GM21576 (cell line): ENCODE data around the gene COL5A1.

ENCODE experiments used
- ATAC-seq: cut with Tn5 transposase; IDR thresholded peaks from one replicate; pipeline ENCODE4 v1.9.1; 2021; ENCODE audit warnings: mild to moderate bottlenecking, moderate library complexity; ENCODE audit not compliant: unreplicated experiment

COL5A1 gene

DNA sequence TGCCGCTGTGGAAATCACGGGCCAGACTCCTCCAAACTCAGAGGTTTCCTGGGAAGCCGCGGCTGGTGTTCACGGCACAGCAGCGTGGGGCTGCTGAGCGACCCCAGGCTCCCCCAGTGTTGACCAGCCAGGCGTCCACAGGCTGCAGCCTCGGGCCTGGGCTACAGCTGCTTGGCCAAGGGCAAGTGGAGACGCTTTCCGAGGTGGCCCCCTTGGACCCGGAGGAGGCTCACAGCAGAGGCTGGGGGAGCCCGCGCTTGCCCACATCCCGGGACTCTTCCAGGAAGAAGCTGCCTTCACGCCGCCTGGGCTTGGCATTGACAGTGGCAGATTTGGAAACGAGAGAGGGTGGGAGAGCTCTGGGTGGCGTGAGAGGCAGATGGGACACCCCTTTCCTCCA lies 186.0 kb downstream of the COL5A1 start:
- no peak for ATAC-seq

GRCh38 chr9:134827993-134828392 lies 186.4 kb downstream of the COL5A1 start:
- no peak for ATAC-seq

GRCh38 chr9:134828892-134829291 lies 187.3 kb downstream of the COL5A1 start:
- no peak for ATAC-seq

DNA sequence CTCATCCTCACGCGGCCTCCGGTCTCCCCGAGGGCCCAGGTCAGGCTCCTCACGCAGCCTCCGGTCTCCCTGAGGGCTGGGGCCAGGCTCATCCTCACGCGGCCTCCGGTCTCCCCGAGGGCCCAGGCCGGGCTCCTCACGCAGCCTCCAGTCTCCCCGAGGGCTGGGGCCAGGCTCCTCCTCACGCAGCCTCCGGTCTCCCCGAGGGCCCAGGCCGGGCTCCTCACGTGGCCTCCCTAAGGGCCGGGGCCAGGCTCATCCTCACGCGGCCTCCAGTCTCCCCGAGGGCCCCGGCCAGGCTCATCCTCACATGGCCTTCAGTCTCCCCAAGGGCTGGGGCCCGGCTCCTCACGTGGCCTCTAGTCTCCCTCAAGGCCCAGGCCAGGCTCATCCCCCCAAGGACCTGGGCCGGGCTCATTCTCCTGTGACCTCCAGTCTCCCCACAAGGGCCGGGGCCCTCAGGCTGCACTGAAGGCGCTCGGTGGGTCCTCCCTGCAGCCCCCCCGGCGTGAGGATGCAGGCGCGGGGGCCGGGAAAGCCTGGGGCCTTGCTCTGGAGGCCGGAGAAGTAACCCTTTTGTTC lies 187.8 kb downstream of the COL5A1 start:
- no peak for ATAC-seq

GRCh38 chr9:134830126-134830525 lies 188.5 kb downstream of the COL5A1 start:
- ATAC-seq = no peak

DNA sequence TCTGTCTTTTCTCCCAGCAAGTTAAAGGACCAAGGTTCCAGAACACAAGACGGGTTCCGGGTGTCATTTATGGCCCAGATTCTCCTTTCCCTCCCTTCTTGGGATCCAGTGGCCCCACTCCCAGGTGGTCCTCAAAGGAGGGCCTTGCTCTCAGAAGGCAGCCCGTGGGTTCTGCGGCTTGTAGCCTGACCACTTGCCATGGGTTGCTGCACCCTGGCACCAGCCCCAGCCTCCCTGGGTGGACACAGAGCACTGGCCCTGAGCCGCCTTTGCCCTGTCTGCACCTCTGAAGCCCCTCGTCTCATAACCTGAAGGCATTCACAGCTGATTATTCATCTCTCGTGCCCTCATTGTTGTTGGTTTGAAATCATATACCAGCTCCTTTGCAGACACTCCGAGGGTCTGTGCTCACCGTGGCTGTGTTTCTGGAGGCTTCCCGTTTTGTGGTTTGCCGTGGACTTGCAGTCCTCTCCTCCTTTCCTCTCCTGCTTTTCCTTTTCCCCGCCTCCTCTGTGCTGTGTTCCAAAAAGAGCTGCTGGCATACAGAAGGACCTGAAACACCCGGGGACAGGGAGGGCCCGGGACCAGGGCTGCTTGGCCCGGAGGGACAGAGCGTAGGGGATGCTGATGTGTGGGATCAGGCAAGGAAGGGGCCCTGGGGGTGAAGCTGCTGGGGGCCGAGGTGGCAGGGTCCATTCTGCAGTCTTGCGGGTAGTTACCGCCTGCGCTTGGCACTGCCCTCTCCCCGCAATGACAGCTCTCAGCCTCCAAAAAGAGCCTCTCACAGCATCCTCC lies 189.5 kb downstream of the COL5A1 start:
- ATAC-seq = no peak

GRCh38 chr9:134832471-134832870 lies 190.9 kb downstream of the COL5A1 start:
- no peak for ATAC-seq

DNA sequence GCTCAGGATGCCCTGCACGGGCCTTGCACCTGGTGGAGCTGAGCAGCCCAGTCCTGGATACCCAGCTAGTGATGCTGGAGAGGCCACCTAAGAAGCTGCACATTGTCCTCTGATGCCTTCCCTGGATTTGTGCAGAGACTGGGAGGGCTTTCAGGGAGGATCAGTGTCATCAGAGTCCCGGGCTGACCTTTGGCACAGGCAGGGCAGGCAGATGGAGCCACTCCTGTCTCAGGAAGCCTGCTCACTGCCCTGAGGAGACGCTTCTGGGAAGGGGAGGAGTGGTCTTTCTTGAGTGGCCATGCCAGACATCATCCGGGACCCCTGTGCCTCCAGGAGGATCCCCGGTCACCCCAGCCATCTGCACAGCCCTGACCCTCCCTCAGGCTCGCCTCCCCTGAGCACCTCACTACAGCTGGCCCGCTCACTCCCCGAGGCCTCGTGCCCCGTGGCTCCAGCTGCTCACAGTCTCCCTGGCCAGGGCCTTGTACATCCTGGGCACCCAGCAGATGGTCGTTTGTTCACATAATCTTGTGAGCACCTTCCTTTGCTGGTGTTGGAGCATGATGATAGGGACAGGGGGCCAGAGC lies 191.8 kb downstream of the COL5A1 start:
- no peak for ATAC-seq

DNA sequence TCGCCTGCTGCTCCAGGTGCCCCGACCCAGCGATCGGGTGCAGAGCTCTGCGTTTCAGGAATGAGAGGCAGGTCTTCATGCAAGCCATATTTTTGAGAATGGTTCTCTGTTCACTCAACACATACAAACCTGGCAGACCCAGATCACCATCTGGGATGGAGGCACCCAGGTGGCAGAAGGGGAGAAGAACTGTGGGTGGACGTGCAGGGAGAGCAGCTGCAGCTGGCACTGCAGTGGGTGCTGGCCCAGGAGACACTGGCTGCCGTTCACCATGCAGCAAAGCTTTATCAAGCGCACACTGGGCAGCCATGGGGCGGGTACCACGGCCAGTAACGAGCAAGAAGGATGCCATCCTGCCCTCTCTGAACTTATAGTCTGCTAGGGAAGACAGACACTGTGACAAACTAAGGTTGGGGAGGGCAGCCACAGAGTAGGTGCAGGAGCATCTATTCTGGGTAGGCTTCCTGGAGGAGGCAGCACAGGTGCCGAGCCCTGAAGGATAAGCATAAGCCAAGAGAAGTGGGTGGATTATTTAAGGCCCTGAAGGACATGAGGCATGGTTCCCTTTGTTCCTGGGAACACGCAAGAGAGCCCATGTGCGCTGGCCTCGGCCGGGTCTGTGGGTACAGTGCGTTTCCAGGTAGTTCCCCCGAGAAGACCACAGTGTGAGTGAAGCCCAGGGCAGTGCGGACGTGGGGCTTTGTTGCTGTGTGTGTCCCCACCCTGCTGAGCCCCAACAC lies 192.8 kb downstream of the COL5A1 start:
- no peak for ATAC-seq

DNA sequence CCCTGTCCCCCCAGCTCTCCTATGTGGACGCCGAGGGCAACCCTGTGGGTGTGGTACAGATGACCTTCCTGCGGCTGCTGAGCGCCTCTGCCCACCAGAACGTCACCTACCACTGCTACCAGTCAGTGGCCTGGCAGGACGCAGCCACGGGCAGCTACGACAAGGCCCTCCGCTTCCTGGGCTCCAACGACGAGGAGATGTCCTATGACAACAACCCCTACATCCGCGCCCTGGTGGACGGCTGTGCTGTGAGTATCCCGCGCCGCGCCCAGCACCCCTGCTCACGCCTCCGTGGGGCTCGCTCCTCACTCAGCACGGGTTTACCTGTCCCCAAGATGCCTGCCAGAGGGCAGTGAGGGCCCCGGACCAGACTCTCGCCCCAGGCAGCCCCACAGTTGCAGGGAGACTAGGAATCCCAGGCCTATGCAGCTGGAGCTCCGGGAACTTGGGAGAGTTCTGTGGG lies 193.4 kb downstream of the COL5A1 start:
- no peak for ATAC-seq

DNA sequence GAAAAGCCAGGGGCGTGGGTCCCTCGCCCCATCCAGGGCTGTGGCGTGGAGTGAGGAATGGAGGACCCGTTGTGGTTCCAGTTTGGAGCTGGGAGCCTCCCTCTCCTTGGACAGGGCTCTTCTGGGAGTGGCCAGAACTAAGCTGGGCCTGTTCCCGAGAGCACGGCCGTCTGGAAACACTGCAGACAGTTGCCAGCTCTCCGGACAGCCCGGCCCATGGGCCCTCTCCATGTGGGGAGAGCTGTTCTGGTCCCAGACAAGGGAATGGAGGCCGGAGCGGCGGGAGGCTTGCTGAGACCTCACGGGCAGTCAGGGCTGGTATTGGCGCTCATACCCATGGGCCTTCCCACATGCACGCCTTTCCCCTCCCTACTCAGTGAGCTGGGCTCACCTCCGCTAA lies 193.8 kb downstream of the COL5A1 start:
- ATAC-seq = no peak

DNA sequence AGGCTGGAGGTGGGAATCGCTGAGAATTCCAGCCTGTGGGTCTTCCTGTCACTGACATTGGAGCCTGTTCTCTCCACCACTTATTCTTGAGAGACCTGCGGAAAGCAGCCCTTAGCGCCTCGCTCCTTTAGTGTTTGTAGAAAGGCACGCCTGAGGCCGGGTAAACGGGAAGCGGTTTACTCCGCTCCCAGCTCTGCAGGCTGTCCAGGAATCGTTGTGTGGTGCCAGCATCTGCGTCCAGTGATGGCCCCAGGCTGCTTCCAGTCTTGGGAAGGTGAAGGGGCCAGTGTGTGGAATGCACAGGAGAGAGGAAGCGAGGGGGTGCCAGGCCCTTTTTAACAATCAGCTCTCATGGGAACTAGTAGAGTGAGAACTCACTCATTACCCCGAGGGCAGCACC lies 194.4 kb downstream of the COL5A1 start:
- ATAC-seq = no peak

DNA sequence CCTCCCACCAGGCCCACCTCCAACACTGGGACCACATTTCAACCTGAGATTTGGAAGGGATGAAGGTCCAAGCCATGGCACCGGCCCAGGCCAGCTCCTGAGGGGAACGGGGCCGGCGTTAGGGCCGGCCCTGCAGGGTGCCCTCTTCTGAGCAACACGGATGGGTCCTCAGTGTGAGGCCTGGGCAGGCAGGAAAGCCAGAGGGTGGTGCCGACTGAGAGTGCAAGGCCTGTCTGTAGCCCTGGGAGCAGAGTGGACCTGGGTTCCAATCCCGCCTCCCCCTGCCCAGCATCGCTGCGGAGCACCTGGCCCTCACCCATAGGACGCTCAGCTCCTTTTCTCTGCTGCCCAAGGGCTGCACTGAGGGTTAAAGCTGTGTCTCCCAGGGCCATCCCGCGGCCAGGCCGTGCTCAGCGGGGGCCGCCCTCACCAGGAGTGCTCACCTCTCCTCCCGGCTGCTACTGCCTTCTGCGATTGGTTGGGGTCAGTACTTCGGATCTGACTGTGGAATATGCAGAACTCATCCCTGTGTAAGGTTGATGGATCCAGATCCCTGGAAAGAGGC lies 194.9 kb downstream of the COL5A1 start:
- ATAC-seq = no peak

- ATAC-seq = no peak
These were observed 195.9 kb downstream of the COL5A1 start for GRCh38 chr9:134837529-134837928.

DNA sequence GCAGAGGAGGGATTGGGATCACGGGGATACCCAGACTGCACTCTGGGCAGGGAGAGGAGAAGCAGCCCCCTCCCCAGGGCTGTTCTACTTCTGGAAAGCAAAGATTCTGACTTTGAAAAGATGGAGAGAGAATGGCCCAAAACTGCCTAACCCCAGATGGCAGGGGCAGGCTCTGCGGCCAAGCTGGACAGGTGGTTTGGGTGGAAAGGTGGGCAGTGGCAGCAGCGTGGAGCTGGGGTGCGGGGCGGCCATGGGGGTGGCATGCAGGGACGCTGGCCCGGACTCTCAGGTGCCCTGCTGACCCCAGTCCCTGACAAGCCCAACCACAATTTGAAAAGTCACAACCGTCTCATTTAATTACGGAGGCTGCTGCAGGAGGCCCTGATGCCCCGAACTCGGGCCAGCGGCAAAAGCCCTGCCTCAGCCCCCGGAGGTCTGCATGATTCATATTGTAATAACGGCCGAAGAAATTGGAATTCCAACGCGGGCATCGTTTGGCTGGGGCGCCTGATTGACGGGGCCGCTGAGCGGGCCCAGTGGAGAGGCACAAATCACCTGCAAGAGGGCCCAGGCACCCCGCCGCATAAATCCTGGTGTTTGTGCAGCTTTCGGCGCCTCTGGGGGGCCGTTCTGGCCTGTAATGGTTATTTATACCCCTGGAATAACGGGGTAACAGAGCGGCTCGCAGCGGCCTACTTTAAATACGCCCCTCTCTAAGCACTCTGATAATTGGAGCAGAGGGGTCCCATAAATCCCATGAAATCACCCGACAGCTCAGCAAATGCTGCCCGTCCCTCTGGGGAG lies 197.2 kb downstream of the COL5A1 start:
- no peak for ATAC-seq

- ATAC-seq = no peak
These were observed 198.0 kb downstream of the COL5A1 start for GRCh38 chr9:134839455-134840125.

DNA sequence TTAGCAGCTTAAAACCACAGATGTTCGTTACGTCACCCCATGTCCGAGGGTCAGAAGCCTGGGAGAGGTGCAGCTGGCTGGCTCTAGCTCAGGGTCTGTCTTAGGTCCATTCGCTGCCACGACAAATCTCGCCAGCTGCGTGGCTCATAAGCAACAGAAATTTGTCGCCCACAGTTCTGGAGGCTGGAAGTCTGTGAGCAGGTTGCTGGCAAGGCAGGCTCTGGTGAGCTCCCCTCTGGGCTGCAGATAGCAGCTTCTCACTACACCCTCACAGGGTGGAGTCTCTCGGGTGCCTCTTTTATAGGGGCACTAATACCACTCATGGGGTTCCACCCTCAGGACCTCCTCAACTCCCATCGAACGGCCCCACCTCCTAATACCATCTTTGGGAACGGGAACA lies 198.9 kb downstream of the COL5A1 start:
- no peak for ATAC-seq

DNA sequence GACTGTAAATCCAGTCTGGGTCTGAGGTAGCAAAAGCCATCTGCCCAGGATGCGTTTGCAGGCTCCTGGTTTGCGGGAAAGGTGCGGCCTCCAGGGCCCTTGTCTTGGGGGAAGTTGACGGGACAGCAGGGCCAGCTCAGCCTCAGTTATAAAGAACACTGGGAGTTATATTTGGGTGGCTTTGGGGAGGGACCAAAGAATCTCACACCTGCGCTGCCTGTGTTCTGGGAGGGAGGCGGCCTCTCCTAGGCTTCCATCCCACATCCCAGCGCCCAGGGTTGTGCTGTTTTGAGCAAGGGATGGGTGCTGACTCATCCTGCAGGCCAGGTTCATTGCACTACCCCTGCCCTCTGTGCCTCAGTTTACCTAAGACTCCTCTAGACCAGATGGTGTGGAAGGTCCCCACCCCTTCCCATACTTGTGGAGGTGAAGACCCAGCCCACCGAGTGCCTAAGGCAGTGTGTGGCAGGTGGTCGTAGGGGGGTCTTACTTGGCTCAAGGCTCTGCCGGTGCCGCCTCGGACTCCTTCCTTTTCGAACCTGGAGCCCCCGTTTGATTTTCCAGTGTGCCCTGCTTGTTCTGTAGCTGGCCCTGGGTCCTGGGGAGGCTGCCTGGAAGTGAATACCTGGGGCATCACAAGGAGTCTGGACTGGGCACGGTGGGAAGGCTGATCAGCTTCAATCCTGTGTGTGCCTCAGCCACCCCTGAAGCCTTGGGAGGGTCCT lies 199.7 kb downstream of the COL5A1 start:
- ATAC-seq = no peak

DNA sequence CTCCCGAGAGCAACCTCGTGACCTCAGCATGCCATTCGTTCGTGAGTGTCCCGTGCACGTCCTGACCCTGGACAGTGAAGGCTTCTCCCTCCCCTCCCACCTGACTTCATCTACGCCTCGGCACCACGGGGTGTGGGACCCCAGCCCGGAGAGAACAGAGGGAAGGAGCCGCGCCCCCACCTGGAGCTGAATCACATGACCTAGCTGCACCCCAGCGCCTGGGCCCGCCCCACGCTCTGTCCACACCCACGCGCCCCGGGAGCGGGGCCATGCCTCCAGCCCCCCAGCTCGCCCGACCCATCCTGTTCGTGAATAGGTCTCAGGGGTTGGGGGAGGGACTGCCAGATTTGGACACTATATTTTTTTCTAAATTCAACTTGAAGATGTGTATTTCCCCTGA lies 200.7 kb downstream of the COL5A1 start:
- ATAC-seq = no peak
